K562 (cell line): ENCODE data around the gene EFNA2. TPM values are rescaled to one million over a fixed set of nuclear protein-coding genes. Genes with fewer than 3 reads are reported as not detected.

Experiments used
- ATAC-seq: fragments of 200-7000 bp; cut with Tn5 transposase; 3 replicates; pipeline ENCODE4 v1.9.1; 2020; ENCODE audit warnings: moderate library complexity
- BruUV-seq: library from RNA; stranded (reverse); fragments of 400-500 nt; replicated peaks from 2 replicates; lab custom pipeline; 2021; lab: Mats Ljungman, UMichigan
- CTCF ChIA-PET: fragments of 300-600 bp; formaldehyde crosslinking; extraction: SDS; loops from one replicate; lab custom pipeline; 2021; ENCODE audit warnings: low intra/inter-chr PET ratio; lab: Yijun Ruan, JAX
- POLR2A ChIA-PET: fragments of 300-600, 350-650 bp; sonication (Branson Sonifier 250); formaldehyde crosslinking; extraction: SDS; loops from one replicate; lab custom pipeline; 2021; ENCODE audit warnings: antibody characterized with exemption, inconsistent platforms; lab: Yijun Ruan, JAX
- DNase-seq, 4 experiments: peaks; one replicate each; pipeline versions ENCODE4 v3.0.0 to v3.0.0-alpha.2; 2011 to 2018; ENCODE audit warnings: low spot score in 3 of 4, mixed read lengths in 3 of 4; ENCODE audit errors: extremely low read depth in 1 of 4
- FAIRE-seq: peaks from 2 replicates; lab custom pipeline; 2011; peaks lifted over from hg19 to GRCh38; lab: Jason Lieb, UNC
- H2AFZ ChIP-seq: 2 replicates; pipeline ENCODE4 v1.6.0; 2011; ENCODE audit warnings: low read depth, low read length, control low read depth, inconsistent platforms
- H3K27ac ChIP-seq: fragments of 200-600 bp; 3 replicates; pipeline ENCODE4 v1.8.0; 2011; ENCODE audit warnings: low read depth, mild to moderate bottlenecking, control low read depth, inconsistent platforms, low read length, moderate library complexity, mixed read lengths; ENCODE audit errors: extremely low read depth
- H3K27me3 ChIP-seq, 2 experiments: fragments of 300-600 bp in 1 of 2; 2 replicates in 1 of 2; 3 replicates in 1 of 2; pipeline versions ENCODE4 v1.6.0 to v1.8.0; 2011; ENCODE audit warnings: inconsistent platforms in 2 of 2, low read length in 2 of 2, mild to moderate bottlenecking in 1 of 2, mixed read lengths in 1 of 2, moderate library complexity in 1 of 2; ENCODE audit not compliant: control insufficient read depth in 2 of 2, insufficient read depth in 2 of 2
- H3K36me3 ChIP-seq: fragments of 300-600 bp; 3 replicates; pipeline ENCODE4 v1.8.0; 2011; ENCODE audit warnings: mild to moderate bottlenecking, low read length, inconsistent platforms; ENCODE audit not compliant: control insufficient read depth, insufficient read depth
- H3K4me1 ChIP-seq, 2 experiments: fragments of 200-600 bp in 1 of 2; replicated peaks in 1 of 2; 2 replicates in 1 of 2; 3 replicates in 1 of 2; pipeline versions ENCODE4 v1.5.1 to v1.8.0; 2011; ENCODE audit warnings: inconsistent platforms in 2 of 2, low read length in 2 of 2, mild to moderate bottlenecking in 1 of 2, mixed read lengths in 1 of 2, moderate library complexity in 1 of 2; ENCODE audit not compliant: control insufficient read depth in 2 of 2, insufficient read depth in 2 of 2
- H3K4me2 ChIP-seq: 2 replicates; pipeline ENCODE4 v1.6.1; 2011; ENCODE audit warnings: low read length, control low read depth, inconsistent platforms, mixed read lengths; ENCODE audit not compliant: insufficient read depth
- H3K4me3 ChIP-seq: fragments of 200-600 bp; sonication (generic), shearing (Covaris generic); 2 replicates; pipeline ENCODE4 v1.5.1; 2016; ENCODE audit warnings: control low read depth, inconsistent platforms
- H3K79me2 ChIP-seq: fragments of 200-600 bp; 3 replicates; pipeline ENCODE4 v1.8.0; 2011; ENCODE audit warnings: low read length, inconsistent platforms; ENCODE audit not compliant: control insufficient read depth, insufficient read depth
- H3K9ac ChIP-seq, 2 experiments: 2 replicates each; pipeline versions ENCODE4 v1.6.0 to v1.6.1; 2011; ENCODE audit warnings: low read depth in 2 of 2, low read length in 2 of 2, control low read depth in 1 of 2, inconsistent platforms in 1 of 2, mild to moderate bottlenecking in 1 of 2, mixed read lengths in 1 of 2; ENCODE audit not compliant: insufficient read depth in 1 of 2
- H3K9me1 ChIP-seq: one replicate; pipeline ENCODE4 v1.6.0; 2011; ENCODE audit warnings: inconsistent platforms, mild to moderate bottlenecking, low read length, moderate library complexity; ENCODE audit not compliant: control insufficient read depth, insufficient read depth
- H3K9me3 ChIP-seq: replicated peaks from 2 replicates; pipeline ENCODE4 v1.5.1; 2011; ENCODE audit warnings: low read depth, low read length, inconsistent platforms; ENCODE audit not compliant: control insufficient read depth, insufficient read depth
- H4K20me1 ChIP-seq: replicated peaks from 2 replicates; pipeline ENCODE4 v1.6.1; 2011; ENCODE audit warnings: low read length, inconsistent platforms, mixed read lengths; ENCODE audit not compliant: control insufficient read depth, insufficient read depth
- COPS2 ChIP-seq: fragments of 450-650 bp; conservative IDR thresholded peaks from 2 replicates; pipeline ENCODE4 v1.6.1; 2016; ENCODE audit warnings: mild to moderate bottlenecking, moderate library complexity
- HDAC3 ChIP-seq: fragments of 450-650 bp; IDR thresholded peaks from 2 replicates; pipeline ENCODE4 v1.6.1; 2018; ENCODE audit warnings: borderline replicate concordance, mild to moderate bottlenecking, moderate library complexity; ENCODE audit not compliant: partially characterized antibody
- PCBP2 ChIP-seq: fragments of 200-400 bp; formaldehyde crosslinking; IDR thresholded peaks from 2 replicates; pipeline ENCODE4 v1.6.1; 2018; ENCODE audit warnings: low read length, low read depth, mild to moderate bottlenecking, moderate library complexity; ENCODE audit not compliant: poor library complexity, severe bottlenecking
- SUPT5H ChIP-seq: fragments of 450-650 bp; IDR thresholded peaks from 2 replicates; pipeline ENCODE4 v1.6.1; 2016
- TAF7 ChIP-seq: fragments of 450-650 bp; IDR thresholded peaks from 2 replicates; pipeline ENCODE4 v1.6.1; 2016; ENCODE audit warnings: missing genetic modification characterization, missing compliant biosample characterization
- ZBTB7A ChIP-seq: IDR thresholded peaks from 2 replicates; pipeline ENCODE4 v1.6.1; 2011; ENCODE audit warnings: low read depth, mild to moderate bottlenecking, low read length, moderate library complexity, borderline replicate concordance; ENCODE audit not compliant: control insufficient read depth
- WGBS: fragments of 100-300 bp; shearing (Covaris generic); methylation state at CpG from one replicate; pipeline ENCODE4 v1.1.6; 2016; ENCODE audit warnings: low coverage, mixed read lengths; ENCODE audit not compliant: insufficient coverage; ENCODE audit errors: missing lambda C conversion rate; 5-methylcytosine and 5-hydroxymethylcytosine counted together
- in situ Hi-C: fragments of 300-500 bp; cut with MboI; formaldehyde crosslinking; loops from 4 replicates; pipeline ENCODE4 v1.15.0; 2018; ENCODE audit warnings: inconsistent platforms, mixed read lengths
- intact Hi-C: fragments of 100-400 bp; cut with micrococcal nuclease; formaldehyde crosslinking; loops from 2 replicates; pipeline ENCODE4 v1.14.2; 2022
- polyA plus RNA-seq, 8 experiments: library from polyadenylated mRNA; depleted of rRNA in 4 of 8; stranded (reverse) in 5 of 8; unstranded in 3 of 8; fragments of >200 nt; fragmentation: Nextera tagmentation in 2 of 8; fragmentation: Illumina TruSeq in 1 of 8; extraction: Ambion mirVana in 2 of 8; extraction: Trizol in 1 of 8; gene quantifications; 2 replicates each; pipeline versions ENCODE4 v1.2.1 to v1.2.3, GENCODE V29; 2011 to 2014; ENCODE audit warnings: inconsistent platforms in 1 of 8, missing spikeins in 1 of 8
- total RNA-seq, 7 experiments: library from RNA; depleted of rRNA in 6 of 7; stranded (reverse); fragments of >200 nt in 6 of 7; fragmentation: Illumina TruSeq in 2 of 7; extraction: Trizol in 2 of 7; gene quantifications; 2 replicates each; pipeline versions ENCODE4 v1.2.1 to v1.2.3, GENCODE V29; 2011 to 2021; ENCODE audit warnings: low replicate concordance in 1 of 7
- TF ChIP-seq, protein P1 (sequence below): fragments of 200-800 bp; sonication (Bioruptor generic); IDR thresholded peaks from 2 replicates; pipeline ENCODE4 v1.6.1; 2017; ENCODE audit warnings: missing genetic modification characterization, missing compliant biosample characterization
- TF ChIP-seq, protein P2 (sequence below), 3 experiments: fragments of 200-800 bp in 1 of 3; sonication (Bioruptor generic) in 1 of 3; sonication (generic) in 1 of 3; formaldehyde crosslinking in 1 of 3; IDR thresholded peaks; 2 replicates each; pipeline versions ENCODE4 v1.6.1 to v1.8.0; 2016 to 2022; ENCODE audit warnings: mild to moderate bottlenecking in 2 of 3, missing compliant biosample characterization in 2 of 3, missing genetic modification characterization in 2 of 3, missing genetic modification reagents in 1 of 3
- TF ChIP-seq, protein P3 (sequence below), 2 experiments: fragments of 450-650 bp; IDR thresholded peaks; 2 replicates each; pipeline ENCODE4 v1.6.1; 2016

Gene EFNA2
- total and polyA plus RNA-seq, 9 of the 15 experiments (the other 6 are each of a cell fraction or from before 2014, with no cell fraction given) = 0.11 to 0.44 (median 0.15) TPM; not detected in 6

GRCh38 chr19:1257475-1258162 lies 28.1 kb upstream of the EFNA2 start:
- peaks cover 54% of the 10 kb centered on the region for H3K79me2 ChIP-seq
- ChIA-PET POLR2A (interaction anchor here (1.0 to 7.8 kb wide), 3 partner anchors 9 to 14 kb away, joined by 3 to 88 read pairs (median 8); partner anchors contain the start of gene CIRBP), CTCF (no interaction called here)

More at GRCh38 chr19:1257475-1258162, 28.1 kb upstream of the EFNA2 start:
- WGBS = 57% methylated on average over 10 of the region's 23 CpGs
- peaks cover 62 to 100% of the 10 kb centered on the region in 2 experiments for H3K4me1 ChIP-seq
- H3K36me3 ChIP-seq = peaks cover 53% of the 10 kb centered on the region; the same call in 2 of the 3 replicates
- peak; percentile 23 for FAIRE-seq
- H3K4me2 ChIP-seq = no peak overlapping the region
- H3K27ac ChIP-seq = peak overlapping the region; percentile 43; the same call in 1 of the 3 replicates
- ATAC-seq = no peak
- H4K20me1 ChIP-seq = 0 out of 2 replicates have a peak, but pooled peaks cover 7% of the 10 kb centered on the region
- H3K9me1 ChIP-seq = no peaks in the 10 kb centered on the region
- no peak for TF ChIP-seq COPS2
- TF ChIP-seq ZBTB7A = peak; percentile 53; the same call in 1 of the 2 replicates
- TF ChIP-seq, protein P1, sequence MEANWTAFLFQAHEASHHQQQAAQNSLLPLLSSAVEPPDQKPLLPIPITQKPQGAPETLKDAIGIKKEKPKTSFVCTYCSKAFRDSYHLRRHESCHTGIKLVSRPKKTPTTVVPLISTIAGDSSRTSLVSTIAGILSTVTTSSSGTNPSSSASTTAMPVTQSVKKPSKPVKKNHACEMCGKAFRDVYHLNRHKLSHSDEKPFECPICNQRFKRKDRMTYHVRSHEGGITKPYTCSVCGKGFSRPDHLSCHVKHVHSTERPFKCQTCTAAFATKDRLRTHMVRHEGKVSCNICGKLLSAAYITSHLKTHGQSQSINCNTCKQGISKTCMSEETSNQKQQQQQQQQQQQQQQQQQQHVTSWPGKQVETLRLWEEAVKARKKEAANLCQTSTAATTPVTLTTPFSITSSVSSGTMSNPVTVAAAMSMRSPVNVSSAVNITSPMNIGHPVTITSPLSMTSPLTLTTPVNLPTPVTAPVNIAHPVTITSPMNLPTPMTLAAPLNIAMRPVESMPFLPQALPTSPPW (CRISPR knock-in tag) = peak; percentile 51; the same call in 1 of the 2 replicates
- TF ChIP-seq, protein P2, sequence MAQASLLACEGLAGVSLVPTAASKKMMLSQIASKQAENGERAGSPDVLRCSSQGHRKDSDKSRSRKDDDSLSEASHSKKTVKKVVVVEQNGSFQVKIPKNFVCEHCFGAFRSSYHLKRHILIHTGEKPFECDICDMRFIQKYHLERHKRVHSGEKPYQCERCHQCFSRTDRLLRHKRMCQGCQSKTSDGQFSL (CRISPR knock-in tag; IDR thresholded peaks at IDR 0.05) = peak; percentile 82; the same call in 1 of the 2 replicates
- TF ChIP-seq, protein P2 (tag; IDR thresholded peaks at IDR 0.05) = no peak; a peak in 1 of 4 replicates
- no peak for TF ChIP-seq TAF7
- TF ChIP-seq PCBP2 = no peak
- peak; percentile 41 for TF ChIP-seq HDAC3
- TF ChIP-seq SUPT5H = 0 out of 2 replicates have a peak, but pooled peaks have one; percentile 15
- TF ChIP-seq, protein P3, sequence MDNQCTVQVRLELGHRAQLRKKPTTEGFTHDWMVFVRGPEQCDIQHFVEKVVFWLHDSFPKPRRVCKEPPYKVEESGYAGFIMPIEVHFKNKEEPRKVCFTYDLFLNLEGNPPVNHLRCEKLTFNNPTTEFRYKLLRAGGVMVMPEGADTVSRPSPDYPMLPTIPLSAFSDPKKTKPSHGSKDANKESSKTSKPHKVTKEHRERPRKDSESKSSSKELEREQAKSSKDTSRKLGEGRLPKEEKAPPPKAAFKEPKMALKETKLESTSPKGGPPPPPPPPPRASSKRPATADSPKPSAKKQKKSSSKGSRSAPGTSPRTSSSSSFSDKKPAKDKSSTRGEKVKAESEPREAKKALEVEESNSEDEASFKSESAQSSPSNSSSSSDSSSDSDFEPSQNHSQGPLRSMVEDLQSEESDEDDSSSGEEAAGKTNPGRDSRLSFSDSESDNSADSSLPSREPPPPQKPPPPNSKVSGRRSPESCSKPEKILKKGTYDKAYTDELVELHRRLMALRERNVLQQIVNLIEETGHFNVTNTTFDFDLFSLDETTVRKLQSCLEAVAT (IDR thresholded peaks at IDR 0.05) = peak in 1 of 2 experiments; percentile 66; a peak in 1 of 4 replicates
- H3K9me3 ChIP-seq = no peaks in the 10 kb centered on the region
- DNase-seq = no peak
- intact Hi-C loops (no loop called here), in situ Hi-C loops (no loop called here)
- peak overlapping the region in 1 of 2 experiments; percentile 31; a peak in 1 of 4 replicates for H3K9ac ChIP-seq
- H3K4me3 ChIP-seq = no peak overlapping the region
- H2AFZ ChIP-seq = no peak overlapping the region
- no peaks in the 10 kb centered on the region for H3K27me3 ChIP-seq
- BruUV-seq = no TSS peak
